Activated naive CD8-positive, alpha-beta T cell treated with anti-CD3 and anti-CD28 coated beads for 36 hours (primary cell): Measurements from ENCODE around the gene RYR2. TPM values are rescaled to one million over a fixed set of nuclear protein-coding genes. Genes with fewer than 3 reads are reported as not detected.
A peak's percentile ranks its signal among the peaks of the same experiment; 100 is the strongest.

Source experiments
- DNase-seq: peaks from one replicate; pipeline ENCODE4 v3.0.0; 2021
- H3K27ac Mint-ChIP-seq: one replicate; pipeline ENCODE4 v1.8.0; 2022; ENCODE audit warnings: mild to moderate bottlenecking, moderate library complexity, mixed read lengths
- H3K27me3 Mint-ChIP-seq: one replicate; pipeline ENCODE4 v1.8.0; 2022; ENCODE audit warnings: mild to moderate bottlenecking, mixed read lengths
- H3K36me3 Mint-ChIP-seq: one replicate; pipeline ENCODE4 v1.8.0; 2021; ENCODE audit warnings: mild to moderate bottlenecking, mixed read lengths
- H3K4me1 Mint-ChIP-seq: one replicate; pipeline ENCODE4 v1.8.0; 2021; ENCODE audit warnings: mixed read lengths
- H3K4me3 Mint-ChIP-seq: one replicate; pipeline ENCODE4 v1.8.0; 2022; ENCODE audit warnings: mild to moderate bottlenecking, moderate library complexity, mixed read lengths
- H3K9me3 Mint-ChIP-seq: one replicate; pipeline ENCODE4 v1.8.0; 2022; ENCODE audit warnings: mixed read lengths
- total RNA-seq, 2 experiments: library from RNA; stranded (reverse); gene quantifications; one replicate each; pipeline ENCODE4 v1.2.3, GENCODE V29; 2021

The RYR2 gene
- total RNA-seq, 2 experiments from 2014 or later = not detected

DNA sequence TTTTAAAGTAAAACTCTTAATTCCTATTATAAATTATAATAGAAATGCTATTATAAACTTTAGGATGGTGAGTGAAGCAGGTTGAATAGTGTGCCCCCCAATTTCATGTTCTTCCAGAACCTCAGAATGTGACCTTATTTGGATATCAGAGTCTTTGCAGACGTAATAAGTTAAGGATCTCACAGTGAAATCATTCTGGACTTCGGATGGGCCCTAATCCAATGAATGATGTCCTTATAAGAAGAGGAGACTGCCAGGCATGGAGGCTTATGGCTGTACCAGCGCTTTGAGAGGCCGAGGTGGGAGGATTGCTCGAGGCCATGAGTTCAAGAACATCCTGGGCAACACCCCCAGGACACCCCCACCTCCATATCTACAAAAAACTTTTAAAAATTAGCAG, 28.4 kb upstream of the RYR2 start:
- Mint-ChIP-seq H3K27ac (no peak overlapping the region), H3K9me3 (no peaks in the 10 kb centered on the region)

DNA sequence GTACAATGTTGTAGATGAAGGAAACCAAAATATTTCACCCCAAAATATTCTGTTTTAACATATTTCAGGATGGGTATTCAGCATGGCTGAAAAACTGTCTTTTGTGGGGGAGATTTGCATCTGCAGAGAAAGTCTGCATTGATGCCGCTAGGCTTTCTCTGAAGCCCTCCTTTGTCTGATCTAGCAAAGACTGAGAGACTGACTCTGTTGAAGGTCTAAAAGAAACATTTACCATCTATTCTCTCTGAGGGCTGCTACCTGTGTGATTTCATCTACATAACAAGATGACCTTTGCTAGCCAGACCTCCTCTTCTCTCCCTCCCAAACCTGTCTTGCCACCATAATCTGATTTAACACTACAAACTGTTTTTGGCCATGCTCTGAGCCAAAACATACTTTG, 25.4 kb upstream of the RYR2 start:
- H3K4me1 Mint-ChIP-seq = no peaks in the 10 kb centered on the region
- no peaks in the 10 kb centered on the region for H3K9me3 Mint-ChIP-seq
- DNase-seq = no peak
- peaks cover 6% of the 10 kb centered on the region for H3K27me3 Mint-ChIP-seq
- H3K36me3 Mint-ChIP-seq = no peaks in the 10 kb centered on the region
- no peak overlapping the region for H3K4me3 Mint-ChIP-seq
- H3K27ac Mint-ChIP-seq = no peak overlapping the region

More for the DNA sequence above, 28.4 kb upstream of the RYR2 start:
- H3K4me1 Mint-ChIP-seq = no peaks in the 10 kb centered on the region
- H3K36me3 Mint-ChIP-seq = no peaks in the 10 kb centered on the region
- peaks cover 4% of the 10 kb centered on the region for H3K27me3 Mint-ChIP-seq
- no peak overlapping the region for H3K4me3 Mint-ChIP-seq
- DNase-seq = no peak

DNA sequence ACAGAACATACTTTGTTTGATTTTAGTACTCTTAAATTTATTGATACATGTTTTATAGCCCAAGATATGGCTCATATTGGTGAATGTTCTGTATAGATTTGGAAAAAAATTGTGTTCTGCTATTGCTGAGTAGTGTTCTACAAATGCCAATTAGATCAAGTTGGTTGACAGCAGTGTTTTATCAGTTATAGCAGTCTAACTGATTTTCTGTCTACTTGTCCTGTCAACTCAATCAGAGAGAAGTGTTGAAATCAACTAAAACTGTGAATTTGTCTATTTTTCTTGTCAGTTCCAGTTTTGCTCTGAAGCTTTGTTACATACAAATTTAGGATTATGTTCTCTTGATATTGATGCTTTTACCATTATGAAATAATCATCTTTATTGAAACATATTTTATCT, 23.1 kb upstream of the RYR2 start:
- H3K9me3 Mint-ChIP-seq = no peaks in the 10 kb centered on the region
- H3K36me3 Mint-ChIP-seq = no peaks in the 10 kb centered on the region
- H3K27ac Mint-ChIP-seq = no peak overlapping the region
- H3K27me3 Mint-ChIP-seq = peaks cover 6% of the 10 kb centered on the region
- no peak overlapping the region for H3K4me3 Mint-ChIP-seq
- H3K4me1 Mint-ChIP-seq = no peaks in the 10 kb centered on the region
- no peak for DNase-seq

DNA sequence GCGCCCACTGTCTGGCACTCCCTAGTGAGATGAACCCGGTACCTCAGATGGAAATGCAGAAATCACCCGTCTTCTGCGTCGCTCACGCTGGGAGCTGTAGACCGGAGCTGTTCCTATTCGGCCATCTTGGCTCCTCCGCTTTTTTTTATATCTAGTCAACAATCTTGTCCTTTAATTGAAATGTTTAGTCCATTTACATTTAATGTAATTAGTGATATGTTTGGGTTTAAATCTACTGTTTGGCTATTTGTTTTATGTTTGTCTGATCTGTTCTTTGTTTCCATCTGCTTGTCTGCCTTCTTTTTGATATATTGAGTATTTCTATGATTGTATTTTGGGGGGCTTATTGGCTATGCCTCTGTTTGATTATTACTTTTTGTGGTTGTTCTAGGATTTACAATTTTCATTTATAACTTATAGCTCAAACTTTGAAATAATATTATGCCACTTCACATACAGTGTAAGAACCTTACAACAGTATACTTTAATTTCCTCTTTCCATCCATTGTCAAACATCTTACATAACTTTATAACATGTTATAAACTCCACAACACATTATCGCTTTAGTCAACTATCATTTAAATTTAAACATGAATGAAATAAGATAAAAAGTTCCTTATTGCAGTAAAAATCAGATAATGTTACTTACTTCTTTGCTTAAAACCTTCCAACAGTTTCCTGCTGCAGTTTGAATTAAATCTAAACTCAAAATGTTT, 16.5 kb upstream of the RYR2 start:
- no peaks in the 10 kb centered on the region for H3K4me1 Mint-ChIP-seq

DNA sequence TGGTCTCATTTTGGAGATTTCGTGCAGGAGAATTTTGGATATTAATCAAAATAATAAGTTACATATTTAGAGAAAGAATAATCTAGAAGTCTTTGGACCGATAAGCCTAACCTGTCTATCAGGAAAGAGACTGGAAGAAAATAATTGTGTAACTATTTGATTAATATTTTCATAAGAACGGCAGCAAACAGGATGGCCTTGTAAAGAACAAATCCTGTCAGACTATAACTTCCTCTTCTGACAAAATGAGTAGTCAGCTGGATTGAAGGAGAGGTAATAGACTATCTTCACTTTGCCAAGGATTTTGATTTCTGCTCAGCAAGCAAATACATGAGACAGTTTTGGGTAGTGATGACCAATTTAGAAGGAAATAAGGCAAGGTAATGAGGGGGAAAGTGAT, 12.7 kb upstream of the RYR2 start:
- Mint-ChIP-seq H3K4me1 (no peaks in the 10 kb centered on the region), H3K27me3 (peaks cover 30% of the 10 kb centered on the region), H3K27ac (no peak overlapping the region), H3K36me3 (no peaks in the 10 kb centered on the region), H3K4me3 (no peak overlapping the region), H3K9me3 (peaks cover 4% of the 10 kb centered on the region)
- no peak for DNase-seq

More for the DNA sequence above, 16.5 kb upstream of the RYR2 start:
- Mint-ChIP-seq H3K36me3 (no peaks in the 10 kb centered on the region), H3K4me3 (no peak overlapping the region), H3K9me3 (peaks cover 4% of the 10 kb centered on the region), H3K27me3 (peaks cover 24% of the 10 kb centered on the region), H3K27ac (no peak overlapping the region)
- no peak for DNase-seq

DNA sequence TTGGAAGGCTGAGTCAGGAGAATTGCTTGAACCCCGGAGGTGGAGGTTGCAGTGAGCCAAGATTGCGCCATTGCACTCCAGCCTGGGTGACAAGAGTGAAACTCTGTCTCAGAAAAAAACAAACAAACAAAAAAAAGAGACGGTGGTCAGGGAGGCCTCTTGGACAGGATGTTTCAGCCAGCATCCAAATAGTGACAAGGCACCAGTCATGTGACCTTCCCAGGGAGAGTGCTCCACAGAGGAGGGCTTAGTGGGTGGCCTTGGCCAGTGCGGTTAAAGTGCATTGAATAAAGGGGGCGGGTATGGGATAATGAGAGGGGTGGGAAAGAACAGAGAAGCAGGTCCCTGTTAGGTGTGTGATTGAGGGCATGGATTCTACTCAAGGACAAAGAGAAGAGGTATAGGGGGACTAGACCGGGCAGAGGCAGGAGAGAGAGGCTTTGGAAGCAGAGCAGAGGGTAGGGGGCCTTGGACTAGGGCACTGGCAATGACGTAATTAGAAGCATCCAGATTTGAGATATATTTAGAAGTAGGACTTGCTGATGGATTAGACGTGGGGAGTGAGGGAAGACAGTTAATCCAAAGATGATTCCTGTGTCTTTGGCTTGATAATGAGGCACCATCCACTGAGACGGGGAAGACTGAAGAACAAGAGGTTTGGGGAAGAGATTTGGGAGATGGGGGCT, 12.0 kb upstream of the RYR2 start:
- H3K4me1 Mint-ChIP-seq = no peaks in the 10 kb centered on the region
- peaks cover 4% of the 10 kb centered on the region for H3K9me3 Mint-ChIP-seq
- no peaks in the 10 kb centered on the region for H3K36me3 Mint-ChIP-seq
- H3K4me3 Mint-ChIP-seq = no peak overlapping the region
- no peak for DNase-seq
- peaks cover 35% of the 10 kb centered on the region for H3K27me3 Mint-ChIP-seq
- H3K27ac Mint-ChIP-seq = no peak overlapping the region

DNA sequence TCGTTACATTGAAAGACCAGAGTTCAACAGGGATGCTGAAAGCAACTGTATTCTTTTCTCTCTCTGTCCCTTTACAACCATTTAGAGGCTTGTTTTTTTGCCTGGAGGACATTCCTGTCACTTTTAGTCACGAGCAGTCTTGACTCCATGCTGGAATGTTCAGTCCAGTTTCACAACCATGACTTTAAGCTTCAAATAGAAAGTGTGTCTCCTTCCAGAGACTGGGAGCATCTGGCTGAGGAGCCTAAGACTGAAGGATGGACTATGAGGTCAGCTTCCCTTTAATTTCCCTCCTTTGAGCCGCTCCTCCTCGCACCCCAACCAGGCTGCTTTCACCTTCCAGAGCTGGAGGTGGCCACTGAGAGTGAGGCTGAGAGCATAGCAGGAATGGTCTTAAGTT, 10.5 kb upstream of the RYR2 start:
- Mint-ChIP-seq H3K4me1 (no peaks in the 10 kb centered on the region), H3K27ac (no peak overlapping the region), H3K36me3 (no peaks in the 10 kb centered on the region), H3K4me3 (no peak overlapping the region), H3K9me3 (no peaks in the 10 kb centered on the region), H3K27me3 (peaks cover 35% of the 10 kb centered on the region)
- no peak for DNase-seq

DNA sequence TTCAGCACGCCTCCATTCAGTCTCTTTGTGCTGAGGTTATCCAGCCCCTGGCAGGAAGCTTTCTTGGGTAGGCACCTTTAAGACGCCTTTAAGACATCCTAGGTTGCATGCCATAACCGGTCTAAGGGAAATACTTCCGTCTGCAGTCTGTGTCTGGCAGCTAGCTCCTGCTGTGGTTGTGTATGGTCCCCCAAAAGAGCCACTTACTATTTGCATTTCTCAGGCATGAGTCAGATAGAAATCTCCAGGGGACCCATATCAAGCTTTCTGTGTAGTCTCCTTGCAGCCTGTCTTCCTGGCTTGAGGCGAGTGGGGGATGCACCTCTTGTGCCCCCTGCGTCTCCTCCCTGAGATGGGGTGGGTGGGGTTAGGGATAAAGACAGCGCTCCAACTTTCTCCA, 10.0 kb upstream of the RYR2 start:
- DNase-seq = no peak
- peaks cover 35% of the 10 kb centered on the region for H3K27me3 Mint-ChIP-seq
- H3K4me1 Mint-ChIP-seq = no peaks in the 10 kb centered on the region
- no peaks in the 10 kb centered on the region for H3K9me3 Mint-ChIP-seq
- H3K36me3 Mint-ChIP-seq = no peaks in the 10 kb centered on the region
- no peak overlapping the region for H3K27ac Mint-ChIP-seq
- H3K4me3 Mint-ChIP-seq = no peak overlapping the region

DNA sequence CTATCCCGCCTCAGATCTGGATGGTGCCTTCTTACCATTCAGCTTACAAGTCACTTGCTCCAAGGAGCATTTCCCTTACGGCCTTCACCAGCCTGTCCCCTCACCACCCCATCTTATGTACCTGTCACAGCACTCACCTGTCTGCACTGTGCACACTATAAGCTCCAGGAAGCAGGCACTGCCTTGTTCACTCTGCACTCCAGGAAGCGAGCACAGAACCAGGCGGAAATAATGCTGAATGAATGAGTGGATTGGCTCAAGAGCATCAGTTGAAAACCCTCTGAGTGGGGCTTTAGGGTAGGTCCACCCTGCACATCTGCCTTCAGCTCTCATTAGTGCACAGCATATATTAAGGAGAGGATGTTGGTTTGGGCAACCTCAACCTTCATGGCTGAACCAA, 8.9 kb upstream of the RYR2 start:
- Mint-ChIP-seq H3K4me3 (no peak overlapping the region), H3K36me3 (no peaks in the 10 kb centered on the region), H3K27ac (no peak overlapping the region), H3K27me3 (peaks cover 30% of the 10 kb centered on the region), H3K9me3 (no peaks in the 10 kb centered on the region), H3K4me1 (no peaks in the 10 kb centered on the region)
- no peak for DNase-seq

DNA sequence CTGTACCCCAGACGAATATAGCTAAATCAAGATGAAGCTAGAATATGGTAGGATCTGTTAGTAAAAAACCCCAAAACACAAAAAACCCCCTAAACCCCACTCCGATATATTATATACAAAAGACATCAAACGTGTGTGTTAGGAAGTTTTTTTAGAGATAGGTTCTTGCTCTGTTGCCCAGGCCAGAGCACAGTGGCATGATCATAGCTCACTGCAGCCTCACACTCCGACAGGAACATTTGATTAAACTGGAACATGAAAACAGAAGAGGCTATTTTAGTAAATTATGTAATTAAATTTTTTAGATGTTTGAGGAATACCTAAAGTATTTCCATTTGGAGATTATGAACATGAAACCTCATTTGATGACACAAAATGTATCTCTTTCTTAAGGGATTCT, 8.2 kb upstream of the RYR2 start:
- peaks cover 27% of the 10 kb centered on the region for H3K27me3 Mint-ChIP-seq
- DNase-seq = no peak
- no peaks in the 10 kb centered on the region for H3K9me3 Mint-ChIP-seq
- no peak overlapping the region for H3K27ac Mint-ChIP-seq
- H3K36me3 Mint-ChIP-seq = no peaks in the 10 kb centered on the region
- no peak overlapping the region for H3K4me3 Mint-ChIP-seq
- H3K4me1 Mint-ChIP-seq = no peaks in the 10 kb centered on the region

DNA sequence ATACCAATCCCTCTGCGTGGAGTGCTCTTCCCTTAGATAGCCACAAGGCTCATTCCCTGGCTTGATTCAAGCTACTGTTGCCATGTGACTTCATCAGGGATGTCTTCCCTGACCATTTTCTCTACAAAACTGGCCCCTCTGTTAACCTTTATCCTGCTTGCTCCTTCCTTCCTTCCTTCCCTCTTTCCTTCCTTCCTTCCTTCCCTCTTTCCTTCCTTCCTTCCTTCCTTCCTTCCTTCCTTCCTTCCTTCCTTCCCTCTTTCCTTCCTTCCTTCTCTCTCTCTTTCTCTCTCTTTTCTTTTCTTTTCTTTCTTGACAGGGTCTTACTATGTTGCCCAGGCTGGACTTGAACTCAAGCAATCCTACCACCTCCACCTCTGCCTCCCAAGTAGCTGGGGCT, 6.2 kb upstream of the RYR2 start:
- H3K4me1 Mint-ChIP-seq = no peaks in the 10 kb centered on the region
- peaks cover 15% of the 10 kb centered on the region for H3K27me3 Mint-ChIP-seq
- no peaks in the 10 kb centered on the region for H3K36me3 Mint-ChIP-seq
- no peaks in the 10 kb centered on the region for H3K9me3 Mint-ChIP-seq
- no peak for DNase-seq
- no peak overlapping the region for H3K27ac Mint-ChIP-seq
- H3K4me3 Mint-ChIP-seq = no peak overlapping the region

DNA sequence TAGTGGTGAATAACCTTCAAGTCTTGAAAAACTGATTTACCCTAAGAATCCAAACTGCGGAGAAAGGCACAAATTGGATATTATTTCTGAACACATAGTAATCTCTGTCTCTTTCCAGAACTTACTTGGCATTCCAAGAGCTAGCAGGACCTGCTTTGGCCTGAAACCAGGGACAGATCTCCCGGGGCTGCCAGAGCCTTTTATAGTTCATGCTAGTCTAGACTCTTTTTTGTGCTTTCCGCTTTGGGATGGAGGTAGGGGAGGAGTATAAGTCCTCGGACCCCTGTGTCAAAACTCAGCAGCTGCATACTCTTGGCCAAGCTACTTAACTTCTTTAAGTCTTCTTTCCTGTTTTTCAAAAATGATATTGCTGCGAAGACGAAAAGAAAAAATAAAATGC, 3.8 kb upstream of the RYR2 start:
- H3K36me3 Mint-ChIP-seq = no peaks in the 10 kb centered on the region
- peaks cover 3% of the 10 kb centered on the region for H3K4me1 Mint-ChIP-seq
- peaks cover 30% of the 10 kb centered on the region for H3K27me3 Mint-ChIP-seq
- no peaks in the 10 kb centered on the region for H3K9me3 Mint-ChIP-seq
- no peak for DNase-seq
- no peak overlapping the region for H3K27ac Mint-ChIP-seq
- no peak overlapping the region for H3K4me3 Mint-ChIP-seq

DNA sequence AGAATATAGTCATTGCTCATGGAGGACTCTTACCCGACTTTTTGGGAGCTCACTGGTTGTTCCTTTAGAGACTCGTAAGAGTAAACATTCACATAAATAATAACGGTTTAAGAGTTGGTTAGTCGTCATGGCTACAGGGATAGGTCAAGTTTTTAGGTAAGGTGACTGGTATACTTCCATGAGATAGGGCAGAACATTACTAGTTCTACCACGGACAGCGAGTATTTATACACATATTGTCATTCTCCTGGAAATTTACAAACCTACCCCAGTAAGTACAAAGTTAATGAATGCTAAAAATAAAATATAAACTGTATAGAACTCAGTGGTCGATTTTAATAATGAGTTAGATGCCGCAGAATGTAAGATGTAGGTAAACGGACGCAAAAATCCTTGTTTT, 1.2 kb upstream of the RYR2 start:
- peaks cover 50% of the 10 kb centered on the region for H3K27me3 Mint-ChIP-seq
- H3K9me3 Mint-ChIP-seq = no peaks in the 10 kb centered on the region
- no peaks in the 10 kb centered on the region for H3K36me3 Mint-ChIP-seq
- H3K27ac Mint-ChIP-seq = no peak overlapping the region
- no peak overlapping the region for H3K4me3 Mint-ChIP-seq
- no peak for DNase-seq
- H3K4me1 Mint-ChIP-seq = peaks cover 7% of the 10 kb centered on the region

DNA sequence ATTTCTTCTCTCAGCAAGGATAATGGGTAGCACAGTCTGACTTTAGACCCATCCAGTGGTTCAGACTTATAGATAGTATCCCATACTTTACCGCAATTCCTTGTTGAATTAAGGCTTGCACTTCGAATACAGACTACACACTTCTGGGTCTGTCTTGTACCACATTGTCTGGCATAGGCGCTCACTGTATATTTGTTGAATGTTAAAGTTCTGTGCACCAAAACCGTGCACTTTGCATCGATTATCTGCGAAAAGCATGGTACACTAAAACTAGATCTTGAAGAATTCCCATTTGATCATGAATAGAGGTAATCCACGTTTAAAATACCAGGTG, 556 bp upstream of the RYR2 start:
- Mint-ChIP-seq H3K4me1 (peaks cover 7% of the 10 kb centered on the region), H3K9me3 (no peaks in the 10 kb centered on the region), H3K36me3 (no peaks in the 10 kb centered on the region), H3K27ac (no peak overlapping the region), H3K27me3 (peaks cover 55% of the 10 kb centered on the region), H3K4me3 (no peak overlapping the region)
- DNase-seq = no peak

DNA sequence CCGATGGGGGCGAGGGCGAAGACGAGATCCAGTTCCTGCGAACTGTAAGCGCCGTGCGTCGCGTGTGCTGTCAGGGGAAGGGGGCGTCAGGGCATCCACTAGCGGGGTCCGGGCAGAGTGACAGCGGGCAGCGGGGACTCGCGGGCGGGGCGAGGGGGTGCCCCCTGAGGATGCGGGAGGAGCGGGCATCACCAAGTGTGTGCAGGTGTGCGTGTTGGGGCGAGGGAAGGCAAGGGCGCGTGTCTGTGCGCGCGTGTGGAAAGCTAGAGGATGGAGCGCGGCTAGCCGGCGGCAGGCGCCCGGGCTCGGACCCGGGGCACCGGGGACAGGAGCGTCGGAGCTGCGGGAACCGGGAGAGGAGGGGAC, 525 bp downstream of the RYR2 start:
- Mint-ChIP-seq H3K4me1 (peaks cover 7% of the 10 kb centered on the region), H3K27me3 (peaks cover 55% of the 10 kb centered on the region), H3K27ac (no peak overlapping the region), H3K9me3 (no peaks in the 10 kb centered on the region), H3K36me3 (no peaks in the 10 kb centered on the region), H3K4me3 (peak overlapping the region; percentile 16)
- no peak for DNase-seq

DNA sequence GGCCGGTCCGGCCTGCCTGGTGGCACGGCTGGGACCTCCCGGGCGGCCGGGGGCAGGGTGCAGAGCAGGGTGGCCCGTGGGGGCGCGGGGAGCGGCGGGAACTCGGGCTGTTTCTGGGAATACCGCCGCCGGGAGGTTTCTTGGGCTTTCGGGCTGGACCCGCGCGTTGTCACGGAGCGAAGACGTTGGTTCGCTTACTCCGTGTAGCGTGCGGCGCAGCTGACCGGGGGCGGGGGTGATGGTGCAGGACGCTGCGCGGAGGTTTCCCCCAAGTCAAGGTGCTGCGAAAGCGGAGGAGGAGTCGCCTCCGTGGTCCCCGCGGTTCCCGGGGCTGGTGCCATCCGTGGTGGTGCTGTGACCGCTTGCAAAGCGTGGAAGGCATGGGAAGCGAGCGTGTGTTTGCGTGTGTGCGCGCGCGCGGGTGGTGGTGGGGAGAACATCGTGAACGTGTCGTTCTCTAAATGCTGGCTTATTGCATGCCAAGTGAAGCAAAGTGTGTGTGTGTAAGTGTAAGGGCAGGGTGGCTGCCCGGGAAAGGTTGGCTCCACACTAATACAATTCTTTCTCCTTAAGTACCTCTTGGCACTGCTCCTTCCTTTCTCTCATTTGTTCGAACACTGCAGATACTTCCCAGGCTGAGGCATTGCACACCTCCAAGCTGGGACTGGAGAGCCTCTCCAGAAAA, 1.1 kb downstream of the RYR2 start:
- no peak for DNase-seq
- H3K4me3 Mint-ChIP-seq = no peak overlapping the region
- H3K4me1 Mint-ChIP-seq = peaks cover 7% of the 10 kb centered on the region
- no peaks in the 10 kb centered on the region for H3K9me3 Mint-ChIP-seq
- no peaks in the 10 kb centered on the region for H3K36me3 Mint-ChIP-seq
- H3K27ac Mint-ChIP-seq = no peak overlapping the region
- H3K27me3 Mint-ChIP-seq = peaks cover 55% of the 10 kb centered on the region
